HG03196 (cell line): ENCODE measurements around the gene IPCEF1.
"Not testable (repeated sequence)": the region's sequence is repeated elsewhere in the genome, so short reads cannot be mapped to it uniquely, and the experiment has no call there.

Experiments used
- ATAC-seq: cut with Tn5 transposase; IDR thresholded peaks from one replicate; pipeline ENCODE4 v1.9.1; 2021; ENCODE audit not compliant: unreplicated experiment

IPCEF1 gene

DNA sequence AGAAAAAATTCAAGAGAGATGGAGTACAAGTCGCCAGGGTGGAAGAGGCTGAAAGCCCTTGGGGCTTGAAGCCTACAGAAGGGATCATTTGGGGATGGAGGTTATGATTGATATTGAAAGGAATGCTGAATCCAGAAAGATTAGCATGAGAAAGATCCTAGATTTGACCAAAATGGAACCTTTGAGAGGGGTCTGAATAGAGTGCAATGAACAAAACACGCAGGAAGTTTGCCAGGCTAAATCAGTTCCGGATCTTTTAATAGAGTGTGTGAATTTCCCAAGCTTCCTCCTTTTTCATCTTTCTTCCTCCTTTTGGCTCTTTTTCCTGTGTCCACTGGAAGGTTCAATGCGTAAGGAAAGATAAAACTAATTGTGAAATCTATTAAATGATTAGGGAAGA is 15.3 kb downstream of the IPCEF1 start:
- ATAC-seq: no peak

DNA sequence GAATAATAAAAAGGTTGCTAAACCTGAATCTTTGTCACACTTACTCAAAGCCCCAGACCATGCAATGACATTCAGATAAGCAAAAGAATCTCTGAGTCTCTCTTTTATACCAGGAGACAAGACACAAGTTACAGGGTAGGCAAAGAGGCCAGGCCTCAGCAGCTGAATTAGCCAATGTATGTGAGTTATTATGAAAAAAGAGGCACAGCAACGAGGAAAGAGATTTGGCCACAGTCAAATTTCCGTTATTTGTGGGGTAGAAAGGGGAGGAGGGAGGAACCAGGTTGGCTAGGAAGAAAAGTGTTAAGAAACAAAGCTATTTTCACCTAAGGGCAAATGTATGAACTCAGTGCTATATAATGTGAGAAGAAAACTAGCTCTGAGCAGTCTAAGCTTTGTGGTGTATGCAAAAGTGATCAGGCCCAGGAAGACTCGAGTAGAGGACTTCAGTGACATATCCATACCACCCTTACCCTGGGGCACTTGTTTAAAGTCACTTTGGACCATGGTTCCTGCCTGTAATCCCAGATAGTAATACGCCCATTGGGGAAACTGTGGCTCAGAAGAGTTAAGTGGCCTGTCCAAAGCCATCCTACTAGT is 19.1 kb downstream of the IPCEF1 start:
- ATAC-seq: no peak

DNA sequence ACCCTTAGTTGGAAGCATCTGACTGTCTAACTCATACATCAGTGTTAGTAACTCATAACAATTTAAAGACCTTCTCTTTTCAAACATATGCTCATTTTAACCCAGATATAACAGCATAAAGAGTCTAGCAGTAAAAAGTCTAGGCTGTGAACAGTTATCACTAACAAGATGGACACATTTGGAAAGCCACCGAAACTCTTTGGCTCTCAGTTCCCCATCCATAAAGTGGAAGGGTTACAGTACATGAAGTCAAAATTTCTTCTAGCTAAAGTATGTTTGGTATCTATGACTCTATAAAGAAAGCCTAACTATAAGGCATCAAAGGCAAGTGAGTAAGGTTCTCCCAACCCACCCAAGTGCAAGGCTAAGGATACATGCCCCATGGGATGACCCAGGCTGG is 22.5 kb downstream of the IPCEF1 start:
- not testable (repeated sequence) for ATAC-seq

DNA sequence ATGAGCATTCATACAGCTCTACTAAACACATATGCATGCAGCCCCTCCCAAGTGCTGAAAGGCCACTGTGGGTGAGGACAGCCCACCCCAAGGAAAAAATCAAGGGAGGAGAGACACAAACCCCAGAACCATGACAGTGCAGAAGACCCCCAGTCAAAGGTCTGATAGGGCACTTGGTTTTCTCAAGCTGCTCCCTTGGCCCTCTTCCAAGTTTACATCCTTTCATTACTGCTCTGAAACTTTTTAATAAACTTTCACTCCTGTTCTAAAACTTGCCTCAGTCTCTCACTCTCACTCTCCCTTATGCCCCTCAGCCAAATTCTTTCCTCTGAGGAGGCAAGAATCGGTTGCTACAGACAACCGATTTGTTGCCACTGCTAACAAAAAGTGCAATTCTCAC is 24.9 kb downstream of the IPCEF1 start:
- no peak for ATAC-seq

DNA sequence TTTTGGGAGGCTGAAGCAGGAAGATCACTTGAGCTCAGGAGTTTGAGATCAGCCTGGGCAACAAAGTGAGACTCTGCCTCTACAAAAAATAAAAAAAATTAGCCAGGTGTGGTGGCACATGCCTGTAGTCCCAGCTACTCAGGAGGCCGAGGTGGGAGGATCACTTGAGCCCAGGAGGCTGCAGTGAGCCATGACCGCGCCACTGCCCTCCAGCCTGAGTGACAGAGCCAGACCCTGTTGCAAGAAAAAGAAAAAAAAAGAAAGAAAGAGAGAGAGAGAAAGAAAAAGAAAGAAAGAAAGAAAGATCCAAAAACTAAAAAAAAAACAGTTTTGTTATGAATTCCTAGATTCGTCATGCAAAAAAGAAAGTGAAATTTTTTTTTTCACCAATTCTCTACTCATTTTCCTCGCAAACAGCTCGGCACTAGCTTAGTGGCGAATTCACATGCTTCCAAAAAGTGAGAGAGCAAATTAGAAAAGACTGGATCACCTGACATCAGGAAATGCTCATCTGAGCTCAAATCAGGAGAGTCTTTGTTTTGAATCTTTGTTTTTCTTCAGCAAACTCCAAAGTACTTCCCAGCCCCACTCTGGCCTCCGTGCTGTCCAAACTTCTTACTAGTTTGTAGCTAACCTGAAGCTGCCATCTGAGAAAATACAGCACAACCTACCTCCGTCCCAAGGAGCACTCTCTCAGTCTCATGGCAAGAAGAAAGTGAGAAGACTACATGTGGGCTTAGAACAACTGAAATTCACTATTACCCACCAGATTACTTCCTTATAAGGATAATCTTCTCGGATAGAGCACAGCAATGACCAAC is 27.0 kb downstream of the IPCEF1 start:
- no peak for ATAC-seq

DNA sequence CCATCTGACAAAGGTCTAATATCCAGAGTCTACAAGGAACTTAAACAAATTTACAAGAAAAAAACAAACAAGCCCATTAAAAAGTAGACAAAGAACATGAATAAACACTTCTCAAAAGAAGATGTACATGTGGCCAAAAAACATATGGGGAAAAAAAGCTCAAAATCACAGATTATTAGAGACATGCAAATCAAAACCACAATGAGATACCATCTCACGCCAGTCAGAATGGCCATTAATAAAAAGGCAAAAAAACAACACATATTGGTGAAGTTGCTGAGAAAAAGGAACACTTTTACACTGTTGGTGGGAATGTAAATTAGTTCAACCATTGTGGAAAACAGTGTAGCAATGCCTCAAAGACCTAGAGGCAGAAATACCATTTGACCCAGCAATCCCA is 29.3 kb downstream of the IPCEF1 start:
- not testable (repeated sequence) for ATAC-seq

DNA sequence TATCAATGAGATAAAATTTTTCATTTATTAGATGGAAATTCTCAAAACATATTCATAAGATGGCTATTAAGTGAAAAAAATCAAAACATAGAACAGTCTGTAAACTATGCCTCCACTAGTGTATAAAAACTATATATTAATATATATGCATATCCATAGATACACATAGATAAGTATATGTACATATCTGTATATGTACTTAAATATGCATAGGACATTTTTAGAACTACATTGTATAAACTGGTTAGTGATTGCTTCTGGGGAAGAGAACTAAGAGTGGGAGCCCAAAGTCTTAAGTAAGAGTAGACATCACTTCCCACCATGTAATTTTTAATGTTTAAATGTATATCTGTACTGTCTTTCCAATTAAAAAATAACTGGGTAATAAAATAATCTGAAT is 31.5 kb downstream of the IPCEF1 start:
- no peak for ATAC-seq

DNA sequence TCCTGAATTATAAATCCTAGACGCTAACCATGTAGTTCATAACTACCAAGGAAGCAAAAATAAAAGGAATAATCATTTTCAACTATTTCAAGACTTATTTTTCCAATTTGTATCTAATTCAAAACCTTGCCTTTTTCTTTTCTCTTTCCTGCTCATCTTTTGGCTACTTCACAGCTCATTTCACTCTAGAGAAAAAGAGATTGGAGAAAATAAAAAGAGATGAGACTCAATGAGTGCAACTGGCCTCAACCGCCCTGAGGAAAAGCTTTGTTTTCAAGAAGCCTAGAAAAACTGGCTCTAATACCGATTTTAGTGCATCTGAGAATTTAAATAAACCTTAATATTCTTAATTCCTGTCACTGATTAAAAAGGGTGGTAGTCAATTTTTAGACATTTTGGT is 36.4 kb downstream of the IPCEF1 start:
- no peak for ATAC-seq

DNA sequence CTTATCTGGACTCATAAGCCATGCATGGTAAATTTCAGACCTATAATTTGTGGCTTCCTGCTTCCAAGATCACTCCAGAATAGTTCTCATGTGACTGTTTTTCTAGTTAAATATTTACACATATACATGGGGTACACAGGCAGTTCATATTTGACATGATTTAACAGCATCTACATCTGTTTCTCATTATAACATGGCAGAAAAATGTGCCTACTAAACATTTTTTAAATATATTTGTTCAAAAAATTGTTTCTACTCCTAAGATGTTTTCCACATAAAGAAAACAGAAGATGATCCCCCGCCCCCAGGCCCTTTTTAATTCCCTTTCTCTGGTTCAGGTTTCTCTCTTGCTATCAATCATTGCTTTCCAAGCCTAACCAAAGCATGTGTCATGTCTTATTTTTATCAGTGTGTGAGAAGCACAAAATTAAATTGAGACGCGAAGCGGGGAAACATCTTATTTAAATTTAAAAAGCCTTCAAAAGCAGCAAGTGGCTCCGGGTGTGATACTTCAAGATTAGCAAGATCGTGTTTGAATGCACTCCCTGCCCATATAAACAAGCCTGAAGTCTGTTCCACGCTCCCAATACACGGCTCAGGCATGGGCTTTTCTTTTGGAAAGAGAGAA is 37.3 kb downstream of the IPCEF1 start:
- ATAC-seq: peak; percentile 77

DNA sequence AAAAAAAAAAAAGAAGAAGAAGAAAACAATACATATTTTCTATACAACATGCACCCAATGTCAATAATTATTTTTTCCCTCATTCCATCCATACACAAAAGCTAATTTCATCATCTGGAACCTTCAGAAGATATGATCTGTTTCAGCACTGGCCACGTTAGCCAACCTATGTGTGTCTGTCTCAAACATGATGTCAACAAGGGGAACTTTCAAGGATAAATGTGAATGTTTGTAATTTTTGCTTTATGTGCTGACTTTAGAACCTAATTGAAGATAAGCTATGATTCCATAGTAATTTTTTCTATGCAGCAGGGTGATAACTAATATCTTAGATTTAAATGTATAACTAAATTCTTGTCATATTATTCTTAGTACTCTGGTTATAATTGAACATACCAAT is 37.9 kb downstream of the IPCEF1 start:
- no peak for ATAC-seq

DNA sequence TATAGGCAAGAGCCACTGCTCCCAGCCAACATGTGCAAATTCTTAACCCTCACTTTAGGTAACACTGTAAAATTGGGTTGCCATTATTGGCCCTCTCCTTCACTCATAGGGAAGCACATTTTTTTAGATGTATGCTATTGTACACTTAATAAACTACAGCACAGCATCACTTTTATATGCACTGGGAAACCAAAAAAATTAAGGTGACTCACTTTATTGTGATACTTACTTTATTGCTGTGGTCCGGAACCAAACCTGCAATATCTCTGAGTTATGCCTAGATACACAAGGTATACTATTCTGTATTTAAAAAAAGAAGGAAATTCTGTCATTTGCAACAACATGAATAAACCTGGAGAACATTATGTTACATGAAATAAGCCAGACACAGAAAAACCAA is 40.5 kb downstream of the IPCEF1 start:
- no peak for ATAC-seq

DNA sequence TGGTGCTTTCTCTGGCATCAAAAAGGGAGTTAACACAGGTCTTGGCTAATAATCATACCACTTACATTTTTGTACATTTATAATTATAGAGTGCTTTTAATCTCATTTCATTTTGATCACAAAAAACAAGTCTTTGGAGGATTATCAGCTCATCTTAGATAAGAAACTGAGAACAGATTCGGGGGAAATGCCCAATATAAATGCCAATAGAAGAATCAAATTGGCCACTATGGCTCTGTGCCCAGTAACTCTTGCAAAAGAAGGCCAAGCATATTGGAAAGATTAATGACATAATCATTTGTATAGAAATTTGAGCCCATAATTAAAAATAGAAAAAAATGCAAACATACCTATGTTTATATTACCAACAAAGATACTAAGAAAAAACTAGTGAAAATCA is 42.5 kb downstream of the IPCEF1 start:
- no peak for ATAC-seq

DNA sequence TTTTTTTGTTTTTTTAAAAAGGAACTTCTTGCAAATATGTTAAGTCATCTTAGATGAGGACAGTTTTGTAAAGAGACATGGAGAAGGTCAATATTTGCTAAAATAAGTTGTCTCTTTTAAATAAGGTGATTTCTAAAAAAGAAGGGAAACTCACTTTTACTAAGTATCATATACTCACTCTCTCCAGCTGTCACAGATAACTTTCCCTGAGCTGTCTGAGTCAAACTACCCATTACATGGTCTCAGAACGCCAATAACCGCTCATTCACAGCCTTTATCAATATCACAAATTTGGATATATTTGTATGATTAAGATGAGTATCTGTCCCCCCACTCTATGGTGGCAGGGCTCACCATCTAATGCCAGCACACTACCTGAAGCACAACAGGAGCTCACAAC is 47.6 kb downstream of the IPCEF1 start:
- ATAC-seq: no peak

DNA sequence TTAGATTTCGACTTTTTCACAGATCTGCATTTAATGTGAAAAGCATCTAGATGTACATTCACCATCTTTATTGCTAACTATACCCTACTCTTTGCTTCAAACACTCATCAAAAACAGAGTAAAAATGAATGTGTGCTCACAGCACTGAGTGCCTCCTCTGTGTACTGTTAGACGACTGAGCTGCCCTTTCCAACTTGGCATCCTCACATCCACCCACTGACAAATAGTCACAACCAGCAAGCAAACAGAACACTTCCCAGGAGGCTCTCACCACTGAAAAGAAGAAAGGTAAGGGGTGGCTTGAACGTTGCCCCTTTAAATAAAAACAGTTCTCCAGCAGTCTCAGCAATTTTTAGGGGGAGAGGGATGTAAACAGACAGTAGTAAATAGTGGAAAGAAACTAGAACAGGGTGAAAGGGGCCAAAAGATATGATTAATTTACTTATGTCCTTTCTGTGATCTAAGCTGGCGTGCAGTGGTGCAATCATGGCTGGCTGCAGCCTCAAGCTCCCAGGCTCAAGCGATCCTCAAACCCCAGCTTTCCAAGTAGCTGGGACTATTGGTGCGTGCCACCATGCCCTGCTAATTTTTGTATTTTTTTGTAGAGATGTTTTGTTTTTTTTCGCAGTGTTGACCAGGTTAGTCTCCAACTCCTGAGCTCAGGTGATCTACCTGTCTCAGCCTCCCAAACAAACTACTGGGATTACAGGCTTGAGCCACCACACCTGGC is 48.7 kb downstream of the IPCEF1 start:
- no peak for ATAC-seq

DNA sequence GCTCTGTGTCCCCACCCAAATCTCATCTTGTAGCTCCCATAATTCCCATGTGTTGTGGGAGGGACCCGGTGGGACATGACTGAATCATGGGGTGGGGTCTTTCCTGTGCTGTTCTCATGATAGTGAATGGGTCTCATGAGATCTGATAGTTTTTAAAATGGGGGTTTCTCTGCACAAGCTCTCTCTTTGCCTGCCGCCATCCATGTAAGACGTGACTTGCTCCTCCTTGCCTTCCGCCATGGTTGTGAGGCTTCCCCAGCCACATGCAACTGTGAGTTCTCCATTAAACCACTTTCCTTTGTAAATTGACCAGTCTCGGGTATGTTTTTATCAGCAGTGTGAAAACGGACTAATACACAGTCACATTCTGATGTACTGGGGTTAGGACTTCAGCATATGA is 49.5 kb downstream of the IPCEF1 start:
- ATAC-seq: not testable (repeated sequence)

DNA sequence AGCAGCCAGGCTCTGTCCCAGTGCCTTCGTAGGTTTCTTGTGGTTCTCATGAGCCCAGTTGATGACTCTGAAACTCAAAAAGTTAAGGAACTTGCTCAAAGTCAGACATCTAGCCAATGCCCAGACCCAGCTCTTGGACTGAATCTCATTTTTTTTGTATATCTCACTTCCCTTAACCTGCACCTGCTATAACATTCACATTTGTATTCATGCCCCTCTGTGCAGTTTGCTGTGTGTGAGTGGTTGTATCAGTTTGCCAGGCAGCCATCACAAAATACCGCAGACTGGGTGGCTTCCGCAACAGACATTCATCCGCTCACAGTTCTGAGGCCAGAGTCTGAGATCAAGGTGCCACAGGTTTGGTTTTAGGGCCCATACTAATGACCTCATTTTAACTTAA is 49.9 kb downstream of the IPCEF1 start:
- no peak for ATAC-seq

DNA sequence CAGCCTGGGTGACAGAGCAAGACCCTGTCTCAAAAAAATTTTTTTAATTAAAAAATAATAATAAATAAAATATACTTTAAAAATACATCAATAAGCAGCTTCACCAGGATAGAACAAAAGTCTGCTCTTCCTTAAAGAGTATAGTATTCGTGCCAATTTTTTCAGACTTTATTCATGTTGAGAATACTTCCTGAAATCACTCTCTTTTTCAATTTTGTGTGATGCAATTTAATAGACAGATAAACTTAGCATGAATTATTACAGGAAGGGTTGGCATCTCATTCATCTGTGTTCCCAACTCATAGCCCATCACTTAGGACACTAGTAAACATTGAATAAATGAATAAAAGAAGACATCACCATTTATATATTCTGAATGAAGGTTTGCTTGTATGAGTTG is 52.4 kb downstream of the IPCEF1 start:
- no peak for ATAC-seq

DNA sequence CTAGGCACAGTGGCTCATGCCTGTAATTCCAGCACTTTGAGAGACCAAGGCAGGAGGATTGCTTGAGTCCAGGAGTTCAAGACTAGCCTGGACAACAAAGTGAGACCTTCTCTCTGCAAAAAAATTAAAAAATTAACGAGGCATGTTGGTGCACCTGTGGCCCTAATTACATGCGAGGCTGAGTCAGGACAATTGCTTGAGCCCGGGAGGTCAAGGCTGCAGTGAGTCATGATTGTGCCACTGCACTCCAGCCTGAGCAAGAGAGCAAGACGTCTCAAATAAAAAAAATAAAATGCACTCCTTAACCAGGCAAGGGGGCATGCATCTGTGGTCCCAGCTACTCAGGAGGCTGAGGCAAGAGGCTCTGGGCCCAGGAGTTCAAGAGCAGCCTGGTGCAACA is 53.0 kb downstream of the IPCEF1 start:
- ATAC-seq: not testable (repeated sequence)

DNA sequence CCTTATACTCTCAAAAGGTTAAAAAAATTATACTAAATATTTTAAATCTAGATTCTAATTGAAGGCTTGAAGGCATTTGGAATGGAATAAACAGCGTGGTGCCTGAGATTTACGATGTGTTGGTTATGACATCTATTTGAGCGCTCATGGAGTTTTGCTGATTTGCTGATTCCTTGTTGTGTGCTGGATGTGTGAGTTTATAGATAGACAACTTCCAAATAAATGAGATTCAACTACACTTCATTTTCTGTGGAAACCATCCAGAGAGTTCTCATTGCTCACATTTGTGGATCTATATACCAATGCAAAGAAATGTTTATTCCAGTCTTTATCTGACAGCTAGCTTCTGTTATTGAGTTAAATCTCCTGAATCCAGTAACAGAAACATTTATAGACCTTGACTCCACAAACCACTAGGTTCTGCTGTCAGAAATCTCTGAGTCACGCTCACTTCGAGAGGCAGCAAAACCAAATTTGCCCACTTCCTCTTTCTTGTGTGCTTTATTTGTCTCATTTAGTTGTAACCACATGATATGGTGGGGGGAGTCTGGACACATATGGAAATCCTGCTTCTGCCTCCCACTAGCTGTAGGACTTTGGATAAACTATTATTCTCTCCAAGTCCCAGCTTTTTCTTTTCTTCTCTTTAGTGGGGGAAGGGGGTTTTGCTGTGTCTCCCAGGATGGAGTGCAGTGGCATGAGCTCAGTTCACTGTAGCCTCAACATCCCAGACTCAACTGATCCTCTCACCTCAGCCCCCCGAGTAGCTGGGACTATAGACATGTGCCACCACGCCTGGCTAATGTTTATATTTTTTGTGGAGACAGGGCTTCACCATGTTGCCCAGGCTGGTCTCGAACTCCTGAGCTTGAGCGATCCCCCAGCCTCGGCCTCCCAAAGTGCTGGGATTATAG is 54.5 kb downstream of the IPCEF1 start:
- ATAC-seq: peak; percentile 86

DNA sequence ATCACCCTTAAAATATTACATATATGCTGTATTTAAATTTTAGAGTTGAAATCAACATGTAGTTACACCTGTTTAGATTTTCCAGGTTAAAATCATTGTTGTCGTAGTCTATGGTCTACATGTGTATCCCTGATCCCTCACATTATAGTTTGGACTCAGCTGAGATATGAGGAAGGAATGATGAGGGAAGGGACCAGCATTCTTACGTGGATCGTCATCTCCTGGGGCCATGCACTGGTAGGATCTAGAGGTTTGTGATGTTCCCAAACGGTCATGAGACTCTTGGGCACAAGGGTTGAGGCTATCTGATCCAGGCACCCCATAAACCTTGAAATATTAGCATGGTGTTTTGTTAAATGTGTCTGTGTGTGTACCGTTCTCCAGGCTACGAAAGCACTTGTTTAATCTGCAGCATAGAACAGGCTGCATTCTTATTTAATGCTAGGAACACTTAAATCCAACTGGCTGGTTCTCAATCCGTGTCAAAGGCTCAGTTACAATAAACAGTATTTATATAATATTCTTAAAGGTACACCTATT is 55.4 kb downstream of the IPCEF1 start:
- ATAC-seq: no peak
